OCI-LY7 (cell line): ENCODE data around the gene DNAJB11. TPM values are rescaled to one million over a fixed set of nuclear protein-coding genes. Genes with fewer than 3 reads are reported as not detected.
"Not testable (repeated sequence)": the region's sequence is repeated elsewhere in the genome, so short reads cannot be mapped to it uniquely, and the experiment has no call there.

Experiments
- BruUV-seq: library from RNA; stranded (reverse); fragments of 400-500 nt; replicated peaks from 2 replicates; lab custom pipeline; 2021; lab: Mats Ljungman, UMichigan
- CTCF ChIA-PET: fragments of 300-600 bp; sonication (Branson Sonifier 250); formaldehyde crosslinking; loops from one replicate; lab custom pipeline; 2022; ENCODE audit warnings: antibody characterized with exemption; ENCODE audit not compliant: unreplicated experiment; lab: Charles Lee
- POLR2A ChIA-PET: fragments of 300-600 bp; sonication (Branson Sonifier 250); formaldehyde crosslinking; loops from one replicate; lab custom pipeline; 2022; ENCODE audit warnings: antibody characterized with exemption; lab: Charles Lee
- DNase-seq: peaks from one replicate; pipeline ENCODE4 v3.0.0-alpha.2; 2015; ENCODE audit warnings: low spot score
- H2AFZ ChIP-seq: fragments of 200-600 bp; sonication (generic), shearing (Covaris generic); 2 replicates; pipeline ENCODE4 v1.6.1; 2014; ENCODE audit warnings: mild to moderate bottlenecking, antibody characterized with exemption, low read length, moderate library complexity
- H3K27ac ChIP-seq: fragments of 200-600 bp; sonication (generic); 2 replicates; pipeline ENCODE4 v1.5.1; 2014; ENCODE audit warnings: mixed run types, low read depth, mild to moderate bottlenecking, moderate library complexity, low read length, inconsistent platforms; ENCODE audit not compliant: poor library complexity, severe bottlenecking
- H3K36me3 ChIP-seq: fragments of 200-600 bp; sonication (generic); 2 replicates; pipeline ENCODE4 v1.6.1; 2014; ENCODE audit warnings: mild to moderate bottlenecking, antibody characterized with exemption, low read length, moderate library complexity, mixed read lengths; ENCODE audit not compliant: insufficient read depth
- H3K4me1 ChIP-seq: fragments of 200-600 bp; sonication (generic); 2 replicates; pipeline ENCODE4 v1.5.1; 2014; ENCODE audit warnings: mild to moderate bottlenecking, low read length; ENCODE audit not compliant: insufficient read depth, poor library complexity, severe bottlenecking
- H3K4me2 ChIP-seq: fragments of 200-600 bp; sonication (generic); 2 replicates; pipeline ENCODE4 v1.6.1; 2014; ENCODE audit warnings: mild to moderate bottlenecking, low read length
- H3K4me3 ChIP-seq: fragments of 200-600 bp; sonication (generic); 2 replicates; pipeline ENCODE4 v1.5.1; 2014; ENCODE audit warnings: mild to moderate bottlenecking, low read depth, low read length; ENCODE audit not compliant: poor library complexity, severe bottlenecking
- H3K79me2 ChIP-seq: fragments of 200-600 bp; sonication (generic); 2 replicates; pipeline ENCODE4 v1.6.1; 2016; ENCODE audit warnings: low read depth, mild to moderate bottlenecking, low read length, moderate library complexity, mixed read lengths; ENCODE audit not compliant: insufficient read depth
- H3K9me2 ChIP-seq: fragments of 200-600 bp; sonication (generic); 2 replicates; pipeline ENCODE4 v1.6.1; 2016; ENCODE audit warnings: mild to moderate bottlenecking, low read length, mixed read lengths; ENCODE audit not compliant: insufficient read depth
- H3K9me3 ChIP-seq: fragments of 200-600 bp; sonication (generic); 2 replicates; pipeline ENCODE4 v1.6.1; 2014; ENCODE audit warnings: mild to moderate bottlenecking, mixed run types, low read length, mixed read lengths
- H4K20me1 ChIP-seq: fragments of 200-600 bp; sonication (generic); 2 replicates; pipeline ENCODE4 v1.6.1; 2014; ENCODE audit warnings: mild to moderate bottlenecking, antibody characterized with exemption, low read length, moderate library complexity, mixed read lengths; ENCODE audit not compliant: insufficient read depth
- EZH2phosphoT487 ChIP-seq: fragments of 200-600 bp; sonication (generic); IDR thresholded peaks from 2 replicates; pipeline ENCODE4 v1.6.1; 2018; ENCODE audit warnings: low read depth, borderline replicate concordance, mild to moderate bottlenecking, mixed run types, antibody characterized with exemption, low read length, moderate library complexity, mixed read lengths
- intact Hi-C: fragments of 100-400 bp; cut with micrococcal nuclease; formaldehyde crosslinking; loops from one replicate; pipeline ENCODE4 v1.10.0; 2022; ENCODE audit not compliant: unreplicated experiment
- small RNA-seq: library from RNA; depleted of rRNA; stranded (forward); fragments of <200 nt; gene quantifications from one replicate; pipeline ENCODE3, GENCODE V24; 2014
- total RNA-seq, 2 experiments: library from RNA; depleted of rRNA in 1 of 2; stranded (reverse); fragments of >200 nt in 1 of 2; shearing (Covaris generic) in 1 of 2; gene quantifications; 2 replicates each; pipeline ENCODE4 v1.2.3, GENCODE V29; 2014 to 2022
- TF ChIP-seq, protein P1 (sequence below): fragments of 200-600 bp; sonication (generic); conservative IDR thresholded peaks from 2 replicates; pipeline ENCODE4 v1.5.1; 2014; ENCODE audit warnings: mild to moderate bottlenecking, antibody characterized with exemption, low read length, moderate library complexity, mixed read lengths

Gene DNAJB11
- total RNA-seq, 2 experiments from 2014 or later = 61.1 to 73.0 TPM

GRCh38 chr3:186630950-186631641, 60.6 kb downstream of the DNAJB11 start:
- Histone ChIP-seq H3K27ac (no peak overlapping the region), H3K4me1 (peaks cover 5% of the 10 kb centered on the region), H4K20me1 (no peaks in the 10 kb centered on the region), H3K4me3 (no peak overlapping the region), H3K9me2 (no peaks in the 10 kb centered on the region), H3K9me3 (no peaks in the 10 kb centered on the region), H3K36me3 (no peaks in the 10 kb centered on the region), H3K4me2 (no peak overlapping the region), H3K79me2 (no peaks in the 10 kb centered on the region), H2AFZ (no peak overlapping the region)
- no TSS peak for BruUV-seq
- TF ChIP-seq, protein P1, sequence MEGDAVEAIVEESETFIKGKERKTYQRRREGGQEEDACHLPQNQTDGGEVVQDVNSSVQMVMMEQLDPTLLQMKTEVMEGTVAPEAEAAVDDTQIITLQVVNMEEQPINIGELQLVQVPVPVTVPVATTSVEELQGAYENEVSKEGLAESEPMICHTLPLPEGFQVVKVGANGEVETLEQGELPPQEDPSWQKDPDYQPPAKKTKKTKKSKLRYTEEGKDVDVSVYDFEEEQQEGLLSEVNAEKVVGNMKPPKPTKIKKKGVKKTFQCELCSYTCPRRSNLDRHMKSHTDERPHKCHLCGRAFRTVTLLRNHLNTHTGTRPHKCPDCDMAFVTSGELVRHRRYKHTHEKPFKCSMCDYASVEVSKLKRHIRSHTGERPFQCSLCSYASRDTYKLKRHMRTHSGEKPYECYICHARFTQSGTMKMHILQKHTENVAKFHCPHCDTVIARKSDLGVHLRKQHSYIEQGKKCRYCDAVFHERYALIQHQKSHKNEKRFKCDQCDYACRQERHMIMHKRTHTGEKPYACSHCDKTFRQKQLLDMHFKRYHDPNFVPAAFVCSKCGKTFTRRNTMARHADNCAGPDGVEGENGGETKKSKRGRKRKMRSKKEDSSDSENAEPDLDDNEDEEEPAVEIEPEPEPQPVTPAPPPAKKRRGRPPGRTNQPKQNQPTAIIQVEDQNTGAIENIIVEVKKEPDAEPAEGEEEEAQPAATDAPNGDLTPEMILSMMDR = no peak
- TF ChIP-seq EZH2phosphoT487 = no peak
- POLR2A ChIA-PET = interaction anchor here (0.5 to 1.0 kb wide), 4 partner anchors 18 to 129 kb away, joined by 3 read pairs; no protein-coding TSS in a partner anchor
- no peak for DNase-seq
- CTCF ChIA-PET = interaction anchor here (0.6 kb wide), 1 partner anchor 39 kb away, joined by 3 read pairs; no protein-coding TSS in a partner anchor
- intact Hi-C loops = no loop called here

- Histone ChIP-seq H3K4me1 (no peaks in the 10 kb centered on the region), H3K4me2 (no peak overlapping the region), H4K20me1 (no peaks in the 10 kb centered on the region), H3K9me2 (no peaks in the 10 kb centered on the region), H3K27ac (no peak overlapping the region), H2AFZ (no peak overlapping the region), H3K36me3 (no peaks in the 10 kb centered on the region), H3K79me2 (no peaks in the 10 kb centered on the region), H3K9me3 (no peaks in the 10 kb centered on the region), H3K4me3 (no peak overlapping the region)
- ChIA-PET CTCF (interaction anchor here (0.9 kb wide), 1 partner anchor 10 kb away, joined by 3 read pairs; no protein-coding TSS in a partner anchor), POLR2A (no interaction called here)
- intact Hi-C loops = no loop called here
- BruUV-seq = no TSS peak
- DNase-seq = no peak
- TF ChIP-seq, protein P1 = no peak
- TF ChIP-seq EZH2phosphoT487 = no peak
These were observed 63.0 kb downstream of the DNAJB11 start for GRCh38 chr3:186633481-186633880.

- H3K4me2 ChIP-seq, H4K20me1 ChIP-seq, POLR2A ChIA-PET, H2AFZ ChIP-seq, CTCF ChIA-PET, H3K27ac ChIP-seq, intact Hi-C loops, H3K9me3 ChIP-seq, BruUV-seq, H3K79me2 ChIP-seq, H3K4me3 ChIP-seq, H3K36me3 ChIP-seq, H3K4me1 ChIP-seq, DNase-seq, H3K9me2 ChIP-seq: not testable (repeated sequence)
These were observed 63.7 kb downstream of the DNAJB11 start for GRCh38 chr3:186634207-186634606.

Small RNA genes lying within 50 kb of the gene (small RNA-seq; reads per million reads assigned to genes)
- not detected for gene RF00017

Other genes starting within 250 kb of the DNAJB11 start
- not detected in 2 replicates for gene DGKG, start 208.5 kb upstream of the DNAJB11 start, total RNA-seq (2014; rRNA removed; shearing (Covaris generic))
- 0.06 TPM in 1 of 2 replicates, not detected in the other for gene DGKG, start 208.5 kb upstream of the DNAJB11 start, total RNA-seq (2022)
- 6.5 and 7.0 TPM in 2 replicates for gene CRYGS, start 26.3 kb upstream of the DNAJB11 start, total RNA-seq (2014; rRNA removed; shearing (Covaris generic))
- gene CRYGS, start 26.3 kb upstream of the DNAJB11 start, total RNA-seq (2022) = 3.5 and 6.5 TPM in 2 replicates
- gene TBCCD1, start 3.4 kb upstream of the DNAJB11 start, total RNA-seq (2014; rRNA removed; shearing (Covaris generic)) = 24.2 and 27.0 TPM in 2 replicates
- 21.3 and 21.9 TPM in 2 replicates for gene TBCCD1, start 3.4 kb upstream of the DNAJB11 start, total RNA-seq (2022)
- gene AHSG, start 42.3 kb downstream of the DNAJB11 start, total RNA-seq (2014; rRNA removed; shearing (Covaris generic)) = not detected in 2 replicates
- not detected in 2 replicates for gene AHSG, start 42.3 kb downstream of the DNAJB11 start, total RNA-seq (2022)
- gene FETUB, start 69.7 kb downstream of the DNAJB11 start, total RNA-seq (2014; rRNA removed; shearing (Covaris generic)) = not detected in 2 replicates
- not detected in 2 replicates for gene FETUB, start 69.7 kb downstream of the DNAJB11 start, total RNA-seq (2022)
- not detected in 2 replicates for gene HRG, start 95.3 kb downstream of the DNAJB11 start, total RNA-seq (2014; rRNA removed; shearing (Covaris generic))
- gene HRG, start 95.3 kb downstream of the DNAJB11 start, total RNA-seq (2022) = not detected in 2 replicates
- gene KNG1, start 146.6 kb downstream of the DNAJB11 start, total RNA-seq (2014; rRNA removed; shearing (Covaris generic)) = not detected in 2 replicates
- gene KNG1, start 146.6 kb downstream of the DNAJB11 start, total RNA-seq (2022) = not detected in 2 replicates
- gene EIF4A2, start 212.9 kb downstream of the DNAJB11 start, total RNA-seq (2014; rRNA removed; shearing (Covaris generic)) = 506 and 596 TPM in 2 replicates
- gene EIF4A2, start 212.9 kb downstream of the DNAJB11 start, total RNA-seq (2022) = 425 and 437 TPM in 2 replicates
- 114 and 137 TPM in 2 replicates for gene RFC4, start 235.8 kb downstream of the DNAJB11 start, total RNA-seq (2014; rRNA removed; shearing (Covaris generic))
- gene RFC4, start 235.8 kb downstream of the DNAJB11 start, total RNA-seq (2022) = 118 and 126 TPM in 2 replicates